Keratinocyte (primary cell): ENCODE results near the gene PTPN12. TPM values are rescaled to one million over a fixed set of nuclear protein-coding genes. Genes with fewer than 3 reads are reported as not detected.

Source experiments
- DNase-seq: peaks from one replicate; pipeline ENCODE4 v3.0.0-alpha.2; 2011; ENCODE audit warnings: low read depth, missing footprints, low spot score
- FAIRE-seq: peaks from 2 replicates; lab custom pipeline; 2011; peaks lifted over from hg19 to GRCh38; lab: Jason Lieb, UNC
- H2AFZ ChIP-seq: 2 replicates; pipeline ENCODE4 v1.6.0; 2012; ENCODE audit warnings: low read length, control low read depth, inconsistent platforms; ENCODE audit not compliant: control insufficient read depth
- H3K27ac ChIP-seq: 2 replicates; pipeline ENCODE4 v1.5.1; 2011; ENCODE audit warnings: low read length; ENCODE audit not compliant: control insufficient read depth, insufficient read depth
- H3K27me3 ChIP-seq: 3 replicates; pipeline ENCODE4 v1.6.0; 2011; ENCODE audit warnings: low read length; ENCODE audit not compliant: control insufficient read depth, insufficient read depth; ENCODE audit errors: extremely low read depth
- H3K36me3 ChIP-seq, 2 experiments: 2 replicates in 1 of 2; 3 replicates in 1 of 2; pipeline ENCODE4 v1.5.1; 2011; ENCODE audit warnings: low read length in 2 of 2, mild to moderate bottlenecking in 1 of 2; ENCODE audit not compliant: control insufficient read depth in 2 of 2, insufficient read depth in 2 of 2; ENCODE audit errors: extremely low read depth in 1 of 2
- H3K4me1 ChIP-seq: 3 replicates; pipeline ENCODE4 v1.5.1; 2011; ENCODE audit warnings: low read length; ENCODE audit not compliant: control insufficient read depth, insufficient read depth; ENCODE audit errors: extremely low read depth
- H3K4me2 ChIP-seq: 3 replicates; pipeline ENCODE4 v1.6.0; 2011; ENCODE audit warnings: low read depth, low read length; ENCODE audit not compliant: control insufficient read depth, insufficient read depth; ENCODE audit errors: extremely low read depth
- H3K4me3 ChIP-seq, 3 experiments: fragments of 200-600 bp in 1 of 3; sonication (generic) in 1 of 3; 2 replicates in 2 of 3; 3 replicates in 1 of 3; pipeline ENCODE4 v1.5.1; 2011 to 2016; ENCODE audit warnings: low read length in 3 of 3, mild to moderate bottlenecking in 3 of 3, control low read depth in 2 of 3, inconsistent platforms in 1 of 3, low read depth in 1 of 3, mixed read lengths in 1 of 3, mixed run types in 1 of 3, moderate library complexity in 1 of 3; ENCODE audit not compliant: control insufficient read depth in 2 of 3, insufficient read depth in 2 of 3; ENCODE audit errors: extremely low read depth in 1 of 3
- H3K79me2 ChIP-seq: 2 replicates; pipeline ENCODE4 v1.6.0; 2012; ENCODE audit warnings: low read length; ENCODE audit not compliant: control insufficient read depth, insufficient read depth
- H3K9ac ChIP-seq: 3 replicates; pipeline ENCODE4 v1.6.0; 2011; ENCODE audit warnings: low read length; ENCODE audit not compliant: control insufficient read depth, insufficient read depth; ENCODE audit errors: extremely low read depth
- H3K9me1 ChIP-seq: 3 replicates; pipeline ENCODE4 v1.6.0; 2011; ENCODE audit warnings: low read length; ENCODE audit not compliant: control insufficient read depth, insufficient read depth; ENCODE audit errors: extremely low read depth
- H3K9me3 ChIP-seq: 2 replicates; pipeline ENCODE4 v1.5.1; 2012; ENCODE audit warnings: low read depth, low read length; ENCODE audit not compliant: control insufficient read depth
- H4K20me1 ChIP-seq: 3 replicates; pipeline ENCODE4 v1.6.0; 2011; ENCODE audit warnings: low read length; ENCODE audit not compliant: control insufficient read depth, insufficient read depth; ENCODE audit errors: extremely low read depth
- EZH2 ChIP-seq: IDR thresholded peaks from one replicate; pipeline ENCODE4 v1.6.1; 2012; ENCODE audit warnings: inconsistent platforms, mild to moderate bottlenecking, low read length, moderate library complexity
- dilution Hi-C: fragments of 300-500 bp; cut with MboI; formaldehyde crosslinking; loops from one replicate; pipeline ENCODE4 v1.7.0; 2020; ENCODE audit warnings: low sequenced_read_pairs; ENCODE audit not compliant: extremely low pct_ligation_motif_present
- polyA plus RNA-seq, 5 experiments: library from polyadenylated mRNA; depleted of rRNA in 3 of 5; stranded (reverse) in 3 of 5; stranded (forward) in 1 of 5; unstranded in 1 of 5; fragments of >200 nt; gene quantifications; 1 replicate in 1 of 5; 2 replicates in 3 of 5; 3 replicates in 1 of 5; pipeline versions ENCODE4 v1.2.1 to v1.2.3, GENCODE V29; 2011 to 2012; ENCODE audit warnings: missing spikeins in 2 of 5, low read depth in 1 of 5, low replicate concordance in 1 of 5
- TF ChIP-seq, protein P1 (sequence below), 3 experiments: IDR thresholded peaks in 1 of 3; conservative IDR thresholded peaks in 1 of 3; optimal IDR thresholded peaks in 1 of 3; 2 replicates in 2 of 3; 3 replicates in 1 of 3; pipeline versions ENCODE3 to v1.5.1; 2011; ENCODE audit warnings: low read length in 3 of 3, mild to moderate bottlenecking in 3 of 3, moderate library complexity in 2 of 3, control low read depth in 1 of 3, inconsistent platforms in 1 of 3; ENCODE audit not compliant: insufficient read depth in 2 of 3; ENCODE audit errors: extremely low read depth in 1 of 3

Gene PTPN12
- polyA plus RNA-seq, 1 donor (not counting 4 experiments of a cell fraction or from before 2014, with no cell fraction given), result 61.1 TPM

- Histone ChIP-seq H4K20me1 (no peaks in the 10 kb centered on the region), H3K27ac (no peak overlapping the region), H3K9me1 (no peaks in the 10 kb centered on the region), H3K4me2 (no peak overlapping the region), H3K4me3 (no peak overlapping the region), H3K79me2 (no peaks in the 10 kb centered on the region), H3K4me1 (peaks cover 13% of the 10 kb centered on the region), H3K9me3 (no peaks in the 10 kb centered on the region), H2AFZ (no peak overlapping the region), H3K9ac (no peak overlapping the region), H3K36me3 (peaks cover 0 to 4% of the 10 kb centered on the region in 2 experiments), H3K27me3 (no peaks in the 10 kb centered on the region)
- FAIRE-seq (no peak), DNase-seq (no peak)
- TF ChIP-seq, protein P1, sequence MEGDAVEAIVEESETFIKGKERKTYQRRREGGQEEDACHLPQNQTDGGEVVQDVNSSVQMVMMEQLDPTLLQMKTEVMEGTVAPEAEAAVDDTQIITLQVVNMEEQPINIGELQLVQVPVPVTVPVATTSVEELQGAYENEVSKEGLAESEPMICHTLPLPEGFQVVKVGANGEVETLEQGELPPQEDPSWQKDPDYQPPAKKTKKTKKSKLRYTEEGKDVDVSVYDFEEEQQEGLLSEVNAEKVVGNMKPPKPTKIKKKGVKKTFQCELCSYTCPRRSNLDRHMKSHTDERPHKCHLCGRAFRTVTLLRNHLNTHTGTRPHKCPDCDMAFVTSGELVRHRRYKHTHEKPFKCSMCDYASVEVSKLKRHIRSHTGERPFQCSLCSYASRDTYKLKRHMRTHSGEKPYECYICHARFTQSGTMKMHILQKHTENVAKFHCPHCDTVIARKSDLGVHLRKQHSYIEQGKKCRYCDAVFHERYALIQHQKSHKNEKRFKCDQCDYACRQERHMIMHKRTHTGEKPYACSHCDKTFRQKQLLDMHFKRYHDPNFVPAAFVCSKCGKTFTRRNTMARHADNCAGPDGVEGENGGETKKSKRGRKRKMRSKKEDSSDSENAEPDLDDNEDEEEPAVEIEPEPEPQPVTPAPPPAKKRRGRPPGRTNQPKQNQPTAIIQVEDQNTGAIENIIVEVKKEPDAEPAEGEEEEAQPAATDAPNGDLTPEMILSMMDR (optimal IDR thresholded peaks at IDR 0.05 in 1 of 3, IDR thresholded peaks at IDR 0.05 in 1 of 3, conservative IDR thresholded peaks at IDR 0.05 in 1 of 3; ENCODE audit: extremely low read depth in 1 of 3, insufficient read depth in 2 of 3, low read length in 3 of 3), result no peak
- no peak for TF ChIP-seq EZH2
- dilution Hi-C loops, result no loop called here
Observed at GRCh38 chr7:77661816-77662215, 124.7 kb downstream of the PTPN12 start.

DNA sequence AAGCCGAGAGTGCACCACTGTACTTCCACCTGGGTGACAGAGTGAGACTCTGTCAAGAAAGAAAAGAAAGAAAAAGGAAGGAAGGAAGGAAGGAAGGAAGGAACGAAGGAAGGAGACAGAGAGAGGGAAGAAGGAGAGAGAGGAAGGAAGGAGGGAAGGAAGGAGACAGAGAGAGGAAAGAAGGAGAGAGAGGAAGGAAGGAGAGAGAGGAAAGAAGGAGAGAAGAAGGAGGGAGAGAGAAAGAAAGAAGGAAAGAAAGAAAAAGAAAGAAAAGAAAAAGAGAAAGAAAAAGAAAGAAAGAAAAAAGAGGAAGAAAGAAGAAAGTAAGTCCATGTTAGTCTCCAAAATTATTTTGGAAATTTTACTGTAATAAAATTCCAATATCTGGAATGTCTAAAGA lies 125.8 kb downstream of the PTPN12 start:
- no peaks in the 10 kb centered on the region for H3K9me3 ChIP-seq
- dilution Hi-C loops, result no loop called here
- peaks cover 13% of the 10 kb centered on the region for H3K4me1 ChIP-seq
- TF ChIP-seq EZH2, result no peak
- TF ChIP-seq, protein P1 (optimal IDR thresholded peaks at IDR 0.05 in 1 of 3, IDR thresholded peaks at IDR 0.05 in 1 of 3, conservative IDR thresholded peaks at IDR 0.05 in 1 of 3; ENCODE audit: extremely low read depth in 1 of 3, insufficient read depth in 2 of 3, low read length in 3 of 3), result no peak
- no peaks in the 10 kb centered on the region for H3K79me2 ChIP-seq
- H3K36me3 ChIP-seq, result peaks cover 0 to 5% of the 10 kb centered on the region in 2 experiments
- H2AFZ ChIP-seq, result no peak overlapping the region
- no peak overlapping the region for H3K27ac ChIP-seq
- no peaks in the 10 kb centered on the region for H3K9me1 ChIP-seq
- H3K27me3 ChIP-seq, result no peaks in the 10 kb centered on the region
- no peak for DNase-seq
- FAIRE-seq, result no peak
- H4K20me1 ChIP-seq, result no peaks in the 10 kb centered on the region
- H3K4me2 ChIP-seq, result no peak overlapping the region
- no peak overlapping the region for H3K4me3 ChIP-seq
- H3K9ac ChIP-seq, result no peak overlapping the region
